UCSD-AML1 (cell line): Measurements from ENCODE around the gene GYS2.
A peak's percentile ranks its signal among the peaks of the same experiment; 100 is the strongest.

Experiments used
- DNase-seq: peaks from one replicate; lab custom pipeline; 2025; ENCODE audit not compliant: unreplicated experiment; lab: John Stamatoyannopoulos, UW

GYS2 gene

GRCh38 chr12:21558100-21558679 lies 46.5 kb downstream of the GYS2 start:
- no peak for DNase-seq

DNA sequence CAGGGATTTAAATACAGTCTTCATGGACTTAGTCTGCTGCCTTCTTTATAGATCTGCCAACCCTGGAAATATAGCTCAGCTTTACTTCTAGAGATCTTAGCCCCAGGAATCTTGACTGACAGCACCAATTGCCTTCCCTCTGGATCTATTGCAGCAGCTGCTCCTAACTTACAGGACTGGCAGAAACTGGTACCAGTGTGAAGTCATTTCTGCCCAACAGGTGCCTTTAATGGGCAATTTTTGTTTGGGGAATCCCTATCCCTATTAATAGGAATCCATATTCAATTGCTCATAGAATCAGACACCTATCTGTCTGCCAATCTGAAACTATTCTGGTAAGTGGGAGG lies 51.3 kb downstream of the GYS2 start:
- no peak for DNase-seq

- DNase-seq = no peak
Measured at GRCh38 chr12:21552635-21553328, 51.9 kb downstream of the GYS2 start.

DNA sequence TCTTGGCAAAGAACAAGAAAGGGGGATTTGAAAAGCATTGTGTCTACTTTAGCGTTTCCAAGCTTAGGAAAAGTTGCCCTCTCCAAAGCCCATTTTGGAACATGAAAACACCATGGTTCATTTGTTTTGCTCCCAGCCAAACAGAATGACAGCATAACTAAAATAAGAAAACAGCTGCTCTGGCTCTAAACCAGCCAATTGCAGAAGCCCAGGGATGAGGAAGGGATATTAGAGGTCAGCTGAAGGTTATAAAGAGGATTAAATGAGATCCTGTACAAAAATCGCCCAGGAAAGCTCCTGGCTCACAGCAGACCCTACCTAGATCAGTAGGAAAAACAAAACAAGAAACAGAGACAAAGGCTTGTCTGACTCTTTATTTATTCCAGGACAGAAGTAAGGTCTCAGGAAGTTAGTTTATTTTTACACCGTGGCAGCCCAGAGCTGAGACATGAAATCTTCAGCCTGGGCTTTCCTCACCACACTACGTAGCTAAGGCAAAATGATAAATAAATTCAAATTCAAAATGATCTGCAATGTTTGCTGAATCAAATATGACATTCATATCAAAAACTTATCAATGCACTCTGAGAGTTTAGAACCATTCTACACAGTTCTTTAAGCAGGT lies 52.7 kb downstream of the GYS2 start:
- DNase-seq = no peak

DNA sequence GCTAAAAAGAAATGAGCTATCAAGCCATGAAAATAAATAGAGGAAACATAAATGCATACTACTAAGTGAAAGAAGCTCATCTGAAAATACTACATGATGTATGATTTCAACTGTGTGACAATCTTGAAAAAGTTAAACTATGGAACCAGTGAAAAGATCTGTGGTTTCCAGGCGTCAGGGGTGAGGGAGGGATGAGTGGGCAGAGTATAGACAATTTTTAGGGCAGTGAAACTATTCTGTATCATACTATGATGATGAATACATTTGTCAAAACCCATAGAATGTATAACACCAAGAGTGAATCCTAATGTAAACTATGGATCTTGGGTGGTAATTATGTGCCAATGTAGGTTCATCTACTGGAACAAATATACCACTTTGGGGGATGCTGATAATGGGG lies 57.2 kb downstream of the GYS2 start:
- DNase-seq = no peak

DNA sequence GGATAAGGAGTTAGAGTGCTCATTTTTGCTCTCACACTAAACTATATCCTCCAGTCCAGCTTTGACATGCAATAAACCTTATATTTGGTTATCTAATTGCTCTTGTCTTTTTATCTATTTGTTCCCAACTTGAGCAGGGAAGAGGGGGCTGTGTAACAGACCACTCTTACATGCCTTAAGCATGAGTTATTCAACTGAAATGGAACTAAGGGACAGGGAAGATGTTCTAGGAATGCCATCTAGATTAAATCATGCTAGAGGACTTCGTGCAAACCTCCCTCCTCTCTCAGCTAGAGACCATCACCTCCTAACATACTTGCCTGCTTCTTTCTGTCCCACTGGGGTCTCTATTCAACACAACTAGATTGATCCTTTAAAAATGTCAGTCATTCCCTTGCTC lies 57.9 kb downstream of the GYS2 start:
- no peak for DNase-seq

GRCh38 chr12:21545557-21545956 lies 59.1 kb downstream of the GYS2 start:
- no peak for DNase-seq

- DNase-seq = peak; percentile 13
Measured at GRCh38 chr12:21543151-21543550, 61.5 kb downstream of the GYS2 start.

DNA sequence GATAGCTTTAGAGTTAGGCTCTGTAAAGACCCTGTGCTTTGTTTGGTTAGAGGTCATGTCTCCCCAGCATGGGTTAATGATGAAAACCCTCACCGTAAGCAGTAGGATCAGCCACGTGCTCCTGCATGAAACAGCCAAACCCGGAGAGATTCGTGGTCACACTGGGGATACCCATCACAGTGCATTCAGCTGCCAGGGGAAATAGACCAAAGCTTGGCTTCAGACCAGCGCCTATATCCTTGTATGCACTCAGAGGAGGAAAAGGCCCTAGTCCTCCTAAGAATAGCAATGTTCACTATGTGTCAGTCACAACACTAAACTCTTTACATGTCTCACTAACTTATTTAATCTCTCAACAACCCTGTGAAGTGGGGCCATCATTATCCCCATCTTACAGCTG lies 62.2 kb downstream of the GYS2 start:
- peak; percentile 42 for DNase-seq

GRCh38 chr12:21541773-21542172 lies 62.9 kb downstream of the GYS2 start:
- no peak for DNase-seq

DNA sequence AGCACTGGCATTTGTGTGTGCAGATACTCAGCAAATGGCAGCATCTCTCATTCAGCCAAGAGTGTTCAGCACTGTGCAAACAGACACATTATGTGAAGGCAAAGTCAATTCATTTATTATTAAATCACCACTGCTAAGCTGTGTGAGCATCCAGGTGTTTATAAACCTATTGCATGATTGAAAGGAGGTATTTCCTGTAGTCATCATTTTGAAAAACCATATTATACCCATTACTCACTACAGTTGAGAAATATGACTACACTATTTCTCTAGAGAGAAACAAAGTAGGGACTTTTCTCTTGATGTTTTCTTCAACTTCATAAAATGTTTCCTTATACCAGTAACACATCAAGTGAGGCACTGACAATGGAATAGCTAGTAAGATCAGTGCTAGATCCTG lies 64.8 kb downstream of the GYS2 start:
- DNase-seq = no peak

- no peak for DNase-seq
Measured at GRCh38 chr12:21538061-21538653, 66.5 kb downstream of the GYS2 start.

DNA sequence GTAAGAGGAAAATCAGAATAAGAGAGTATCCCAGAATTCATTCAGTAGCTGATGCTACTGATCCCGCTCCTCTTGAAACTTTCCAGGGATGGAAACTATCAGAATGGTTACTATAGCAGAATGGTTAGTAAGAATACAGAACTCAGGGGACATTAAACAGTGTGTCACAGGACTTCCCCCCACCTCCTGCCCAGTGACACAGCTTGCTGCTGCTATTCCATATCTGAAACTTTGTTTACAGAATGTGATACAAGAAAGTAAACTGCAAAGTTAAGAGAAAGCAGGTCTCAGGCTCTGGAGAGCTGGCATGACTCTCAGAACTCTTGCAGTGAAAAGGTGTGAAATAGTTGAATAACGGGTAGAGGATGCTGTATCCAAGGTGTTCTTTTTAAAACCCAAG lies 75.2 kb downstream of the GYS2 start:
- DNase-seq = no peak

DNA sequence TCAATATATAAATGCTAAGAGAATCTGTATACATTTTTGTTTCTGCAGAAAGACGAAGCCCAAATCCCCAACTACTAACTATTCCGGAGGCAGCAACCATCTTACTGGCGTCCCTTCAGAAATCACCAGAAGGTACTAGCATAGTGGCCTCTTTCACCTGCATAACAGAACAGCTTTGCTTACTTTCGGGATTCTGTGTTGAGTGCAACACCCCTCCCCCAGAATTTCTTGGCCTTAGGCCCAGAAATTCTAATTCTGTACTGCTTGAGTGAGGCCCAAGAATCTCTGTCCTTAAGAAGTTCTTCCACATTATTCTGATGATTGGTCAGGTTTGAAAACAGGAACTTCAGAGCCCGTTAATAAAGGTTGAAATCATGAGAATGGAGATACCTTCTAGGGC lies 75.7 kb downstream of the GYS2 start:
- DNase-seq = no peak

DNA sequence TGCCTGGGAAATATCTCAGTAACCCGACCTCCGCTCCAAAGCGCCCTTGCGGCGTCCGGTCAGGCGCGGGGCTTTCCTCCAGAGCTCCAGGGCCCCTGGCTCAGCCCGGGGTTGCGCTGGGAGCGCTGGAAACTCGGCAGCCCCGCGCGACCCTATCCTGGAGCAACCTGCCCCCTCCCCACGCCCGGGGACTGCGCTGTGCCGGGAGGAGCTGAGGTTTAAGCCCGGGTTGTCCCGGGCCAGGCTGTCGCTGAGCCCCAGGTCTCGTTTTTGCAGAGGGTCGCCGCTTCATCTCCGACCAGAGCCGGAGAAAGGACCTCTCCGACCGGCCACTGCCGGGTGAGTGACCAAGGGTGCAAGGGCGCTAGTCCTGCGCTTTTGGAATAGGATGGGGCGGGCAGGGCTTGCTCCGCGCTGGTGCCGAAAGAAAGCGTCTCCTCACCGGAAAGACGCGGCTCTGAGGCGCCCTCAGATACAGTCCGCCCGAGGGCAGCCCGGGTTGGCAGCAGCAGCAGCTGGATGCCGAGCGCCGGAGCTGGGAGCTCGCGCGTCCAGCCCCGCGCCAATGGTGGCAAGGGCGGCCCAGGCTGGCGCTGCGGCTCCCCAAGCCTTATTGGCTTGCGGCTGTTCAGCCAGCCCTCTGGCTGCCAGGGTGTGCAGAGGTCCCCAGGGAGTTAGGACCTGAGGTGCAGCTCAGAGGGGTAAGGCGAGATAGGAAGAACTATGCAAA lies 77.0 kb downstream of the GYS2 start:
- DNase-seq = peak; percentile 52

DNA sequence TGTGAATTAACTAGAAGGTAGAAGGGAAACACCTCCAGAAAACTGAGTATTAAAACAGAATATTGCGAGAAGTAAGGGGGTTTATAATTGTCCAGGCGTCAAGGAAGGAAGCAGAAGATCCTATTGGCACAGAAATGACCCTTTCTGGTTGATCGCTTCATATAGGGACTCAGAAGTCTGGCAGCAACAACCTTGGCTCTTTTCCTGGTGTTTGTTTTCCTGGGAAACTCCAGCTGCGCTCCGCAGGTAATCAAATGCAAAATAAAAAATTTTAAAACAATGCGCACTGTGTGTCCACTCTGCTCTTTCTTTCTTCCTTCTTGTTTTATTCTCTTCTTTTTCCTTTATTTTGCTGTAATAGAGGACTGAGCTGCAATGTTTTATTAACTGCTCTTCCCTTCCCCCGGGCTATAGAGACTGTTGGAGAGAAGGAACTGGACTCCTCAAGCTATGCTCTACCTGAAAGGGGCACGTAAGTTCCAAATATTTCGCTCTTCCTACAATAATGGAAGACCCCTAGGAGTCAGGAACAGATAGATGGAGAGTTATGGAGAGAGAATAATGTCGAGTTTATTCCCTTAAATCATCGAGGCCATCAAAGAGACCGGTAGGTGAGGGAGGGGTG lies 77.8 kb downstream of the GYS2 start:
- DNase-seq = no peak

DNA sequence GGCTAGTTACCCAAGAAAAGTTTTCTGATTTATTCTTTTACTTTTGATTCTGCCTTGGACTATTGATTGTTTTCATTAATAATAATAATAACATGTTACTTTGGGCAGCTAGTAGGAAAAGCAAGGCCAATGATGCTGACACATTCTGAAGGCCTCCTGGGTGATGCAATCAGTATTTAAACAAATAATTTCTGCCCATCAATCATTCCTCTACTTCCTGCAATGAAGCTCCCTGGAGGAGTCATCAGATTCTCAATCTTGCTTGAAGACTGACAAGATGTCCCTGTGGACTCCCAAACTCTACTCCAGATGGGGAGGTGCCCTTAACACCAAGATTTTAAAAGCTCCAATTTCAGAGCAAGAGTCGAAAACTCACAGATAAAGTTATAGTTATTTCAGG lies 78.6 kb downstream of the GYS2 start, which contains the start of gene SPX:
SPX (plus strand) TSS at position 244 of the 400 bp plus-strand sequence. CDS start 177 bp downstream, outside the sequence.
- DNase-seq = no peak

- DNase-seq = no peak
Measured at GRCh38 chr12:21523148-21523547, 81.5 kb downstream of the GYS2 start.

- no peak for DNase-seq
Measured at GRCh38 chr12:21521541-21521940, 83.1 kb downstream of the GYS2 start.

DNA sequence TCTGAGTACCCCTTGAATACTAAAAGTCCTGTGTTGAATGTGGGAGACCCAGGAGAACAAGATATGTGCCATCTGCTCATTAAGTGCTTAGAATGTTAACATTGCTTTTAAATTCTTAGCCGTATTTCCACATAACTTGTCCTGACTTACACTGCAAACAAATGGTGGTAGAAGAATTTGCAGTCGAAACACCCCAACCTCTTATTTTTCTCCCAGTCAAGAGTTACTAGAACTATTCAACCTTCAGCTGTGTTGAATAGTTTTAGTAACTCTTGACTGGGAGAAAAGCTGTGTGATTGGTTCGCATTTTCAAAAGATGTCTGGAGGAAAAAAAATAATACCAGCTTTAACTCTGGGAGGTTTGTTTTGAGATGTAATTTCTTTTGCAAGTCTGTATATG lies 86.2 kb downstream of the GYS2 start:
- DNase-seq = no peak

DNA sequence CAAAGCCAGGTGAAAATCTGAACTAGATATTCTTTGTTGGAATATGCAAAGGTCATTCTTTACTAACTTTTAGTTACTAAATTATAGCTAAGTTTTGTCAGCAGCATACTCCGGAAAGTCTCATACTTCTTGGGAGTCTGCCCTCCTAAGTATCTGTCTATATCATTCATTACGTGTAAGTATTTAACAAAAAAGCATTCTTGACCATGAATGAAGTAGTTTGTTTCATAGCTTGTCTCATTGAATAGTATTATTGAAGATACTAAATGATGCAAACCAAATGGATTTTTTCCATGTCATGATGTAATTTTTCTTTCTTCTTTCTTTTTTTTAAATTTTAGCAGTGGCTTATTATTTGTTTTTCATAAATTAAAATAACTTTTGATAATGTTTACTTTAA lies 88.4 kb downstream of the GYS2 start:
- DNase-seq = no peak
